Small intestine (tissue), 7 donors: ENCODE data around the gene ADAMTS3. TPM values are rescaled to one million over a fixed set of nuclear protein-coding genes. Genes with fewer than 3 reads are reported as not detected.
A peak's percentile ranks its signal among the peaks of the same experiment; 100 is the strongest.

ENCODE experiments used
- DNase-seq, 2 donors: peaks; one replicate each; pipeline versions ENCODE4 v3.0.0 to v3.0.0-alpha.2; 2013
- FAIRE-seq: peaks from 2 replicates; lab custom pipeline; 2012; peaks lifted over from hg19 to GRCh38; lab: Jason Lieb, UNC
- H3K27ac ChIP-seq, 3 donors: one replicate each; pipeline ENCODE4 v1.5.1; 2013; ENCODE audit warnings: low read length in 2 of 3, mild to moderate bottlenecking in 2 of 3, control low read depth in 1 of 3, inconsistent platforms in 1 of 3, low read depth in 1 of 3, moderate library complexity in 1 of 3
- H3K27me3 ChIP-seq, 3 donors: one replicate each; pipeline ENCODE4 v1.6.1; 2013; ENCODE audit warnings: low read length in 3 of 3, inconsistent platforms in 1 of 3; ENCODE audit not compliant: control insufficient read depth in 3 of 3, insufficient read depth in 3 of 3
- H3K36me3 ChIP-seq, 3 donors: one replicate each; pipeline ENCODE4 v1.6.1; 2013; ENCODE audit warnings: low read length in 3 of 3, inconsistent platforms in 1 of 3, low read depth in 1 of 3, mild to moderate bottlenecking in 1 of 3, moderate library complexity in 1 of 3; ENCODE audit not compliant: control insufficient read depth in 3 of 3, insufficient read depth in 2 of 3
- H3K4me1 ChIP-seq, 3 donors: one replicate each; pipeline ENCODE4 v1.6.1; 2013; ENCODE audit warnings: low read length in 2 of 3, inconsistent platforms in 1 of 3, low read depth in 1 of 3, mild to moderate bottlenecking in 1 of 3, moderate library complexity in 1 of 3; ENCODE audit not compliant: control insufficient read depth in 3 of 3, insufficient read depth in 2 of 3
- H3K4me3 ChIP-seq, 3 donors: one replicate each; pipeline ENCODE4 v1.5.1; 2013; ENCODE audit warnings: low read length in 3 of 3, control low read depth in 1 of 3, inconsistent platforms in 1 of 3, low read depth in 1 of 3, mild to moderate bottlenecking in 1 of 3, moderate library complexity in 1 of 3
- H3K9me3 ChIP-seq, 2 donors: one replicate each; pipeline ENCODE4 v1.6.1; 2013; ENCODE audit warnings: low read depth in 1 of 2, low read length in 1 of 2; ENCODE audit not compliant: control insufficient read depth in 2 of 2, insufficient read depth in 1 of 2
- WGBS, 3 donors: extraction: QIAGEN DNeasy Blood & Tissue Kit; methylation state at CpG; one replicate each; pipeline ENCODE4 v1.1.7; 2013; 5-methylcytosine and 5-hydroxymethylcytosine counted together
- polyA plus RNA-seq, 4 donors: library from polyadenylated mRNA; stranded (reverse) in 3 of 4; unstranded in 1 of 4; fragments of 200-250 nt in 3 of 4; fragments of 120-200 nt in 1 of 4; gene quantifications; one replicate each; pipeline versions ENCODE4 v1.2.1 to v1.2.3, GENCODE V29; 2013
- donor health status: healthy with polysubstance abuse.
- donor health status: control.
- donor health status: control.
- donor health status: Bipolar disorder and iron deficiency.
- donor health status: healthy.

Gene ADAMTS3
- polyA plus RNA-seq, 4 donors: 0.16 to 0.72 TPM; not detected in 2

DNA sequence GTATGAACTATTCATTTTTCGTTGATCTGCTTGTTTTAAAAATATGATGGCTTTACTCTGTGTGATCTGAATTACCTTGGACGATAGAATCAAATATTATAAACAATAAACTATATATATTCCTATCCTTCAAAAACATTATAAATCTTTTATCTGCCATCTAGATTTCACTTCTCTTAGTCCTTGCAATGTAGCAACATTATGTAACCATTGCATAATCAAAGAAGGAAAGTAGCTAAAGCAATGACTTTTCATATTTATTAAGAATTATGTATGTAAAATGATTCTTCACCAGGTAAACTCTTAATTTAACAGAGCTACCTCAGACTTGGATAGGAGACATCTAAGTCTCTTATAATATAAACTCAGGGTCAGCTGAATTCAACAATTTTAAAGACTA is 210.5 kb downstream of the ADAMTS3 start:
- Histone ChIP-seq H3K9me3 (no peaks in the 10 kb centered on the region), H3K4me1 (no peaks in the 10 kb centered on the region), H3K27me3 (no peaks in the 10 kb centered on the region), H3K36me3 (no peaks in the 10 kb centered on the region), H3K27ac (no peak overlapping the region), H3K4me3 (no peak overlapping the region)
- DNase-seq: no peak
- no peak for FAIRE-seq
- WGBS, 3 donors: 57 to 73% (median 68%) methylated on average over 2 of the region's 2 CpGs

DNA sequence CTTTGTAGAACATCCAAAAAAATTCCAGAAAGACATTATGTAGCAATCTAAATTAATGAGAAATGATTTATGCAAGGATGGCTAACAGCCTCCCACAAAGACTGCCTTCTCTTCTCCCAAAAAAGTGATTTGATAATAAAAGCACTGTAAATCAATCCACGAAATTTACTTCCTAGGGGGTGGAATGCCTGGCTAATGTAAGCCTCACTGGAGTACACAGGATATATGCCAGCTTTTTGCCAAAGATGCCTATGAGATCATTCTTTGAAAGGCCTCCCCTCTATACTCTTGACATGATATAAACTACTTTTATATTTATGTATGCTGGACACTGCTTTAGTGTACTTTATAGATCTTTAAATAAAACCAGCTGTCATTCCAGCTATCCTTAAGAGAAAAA is 211.1 kb downstream of the ADAMTS3 start:
- Histone ChIP-seq H3K36me3 (no peaks in the 10 kb centered on the region), H3K4me1 (no peaks in the 10 kb centered on the region), H3K4me3 (no peak overlapping the region), H3K27ac (no peak overlapping the region), H3K9me3 (no peaks in the 10 kb centered on the region), H3K27me3 (no peaks in the 10 kb centered on the region)
- no peak for DNase-seq
- no peak for FAIRE-seq
- WGBS, 3 donors: 19 to 40% (median 25%) methylated on average over 1 of the region's 1 CpG

DNA sequence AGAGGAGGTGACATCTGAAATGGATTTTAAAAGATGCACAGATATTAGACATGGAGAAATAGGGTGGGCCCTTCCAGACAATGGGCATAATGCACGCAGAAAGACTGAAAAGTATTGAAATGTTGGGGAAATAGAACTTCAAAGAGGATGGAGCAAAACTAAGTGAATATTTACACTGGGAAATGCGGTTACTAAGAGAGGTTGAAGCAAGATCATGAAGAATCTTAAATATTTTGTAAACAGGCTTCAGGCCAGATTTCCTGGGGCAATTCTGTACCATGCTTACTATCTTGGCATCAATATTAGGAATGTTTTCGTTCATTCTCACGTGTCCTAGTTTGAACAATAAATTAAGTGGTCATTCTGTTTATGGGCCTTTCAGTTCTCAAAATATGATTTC is 216.3 kb downstream of the ADAMTS3 start:
- FAIRE-seq: no peak
- no peaks in the 10 kb centered on the region for H3K4me1 ChIP-seq
- no peaks in the 10 kb centered on the region for H3K9me3 ChIP-seq
- H3K27ac ChIP-seq: no peak overlapping the region
- no peak overlapping the region for H3K4me3 ChIP-seq
- no peaks in the 10 kb centered on the region for H3K27me3 ChIP-seq
- no peak for DNase-seq
- H3K36me3 ChIP-seq: no peaks in the 10 kb centered on the region
- whole genome bisulfite sequencing, 3 donors: 68 to 71% (median 68%) methylated on average over 4 of the region's 4 CpGs

DNA sequence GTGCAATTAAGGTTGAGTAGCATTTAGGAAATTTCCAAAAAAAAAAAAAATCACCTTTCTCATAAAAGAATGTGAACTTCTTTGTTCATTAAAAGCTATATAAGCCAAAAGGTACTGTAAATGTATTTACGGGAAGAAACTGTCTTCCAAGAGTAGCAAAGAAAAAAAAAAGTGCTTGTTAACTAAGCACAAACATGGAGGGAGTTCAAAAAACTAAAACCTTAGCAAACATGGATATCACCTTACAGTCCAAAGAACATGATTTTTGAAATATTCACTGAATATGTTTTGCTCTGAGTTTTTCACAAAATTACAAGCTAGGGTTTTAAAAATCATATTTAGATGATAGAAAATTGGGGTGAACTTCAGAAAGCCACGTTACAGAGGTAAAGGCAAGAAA is 217.5 kb downstream of the ADAMTS3 start:
- 43 to 69% (median 54%) methylated on average over 2 of the region's 2 CpGs for WGBS, 3 donors
- Histone ChIP-seq H3K9me3 (no peaks in the 10 kb centered on the region), H3K27me3 (no peaks in the 10 kb centered on the region), H3K4me1 (no peaks in the 10 kb centered on the region), H3K27ac (no peak overlapping the region), H3K36me3 (no peaks in the 10 kb centered on the region), H3K4me3 (no peak overlapping the region)
- FAIRE-seq: no peak
- DNase-seq: no peak

DNA sequence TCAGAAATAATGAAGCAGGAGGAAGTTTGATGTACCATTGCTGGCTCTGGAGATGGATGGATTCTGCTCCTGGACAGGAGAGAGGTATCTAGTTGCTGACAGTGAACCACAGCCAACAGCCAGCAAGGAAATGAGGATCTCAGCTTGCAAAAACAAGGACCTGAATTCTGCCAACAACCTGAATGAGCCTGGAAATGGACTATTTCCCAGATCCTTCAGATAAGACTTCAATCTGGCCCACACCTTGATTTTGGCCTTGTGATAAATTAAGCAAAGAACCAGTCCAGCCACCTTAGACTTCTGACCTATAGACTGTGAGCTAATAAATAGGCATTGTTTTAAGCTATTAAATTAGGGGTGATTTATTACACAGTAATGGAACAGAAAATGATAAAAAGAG is 220.3 kb downstream of the ADAMTS3 start:
- DNase-seq (peak in 1 of 2 donors; percentile 7), FAIRE-seq (no peak)
- H3K9me3 ChIP-seq: no peaks in the 10 kb centered on the region
- no peak overlapping the region for H3K27ac ChIP-seq
- no peaks in the 10 kb centered on the region for H3K36me3 ChIP-seq
- H3K27me3 ChIP-seq: no peaks in the 10 kb centered on the region
- H3K4me1 ChIP-seq: no peaks in the 10 kb centered on the region
- no peak overlapping the region for H3K4me3 ChIP-seq

DNA sequence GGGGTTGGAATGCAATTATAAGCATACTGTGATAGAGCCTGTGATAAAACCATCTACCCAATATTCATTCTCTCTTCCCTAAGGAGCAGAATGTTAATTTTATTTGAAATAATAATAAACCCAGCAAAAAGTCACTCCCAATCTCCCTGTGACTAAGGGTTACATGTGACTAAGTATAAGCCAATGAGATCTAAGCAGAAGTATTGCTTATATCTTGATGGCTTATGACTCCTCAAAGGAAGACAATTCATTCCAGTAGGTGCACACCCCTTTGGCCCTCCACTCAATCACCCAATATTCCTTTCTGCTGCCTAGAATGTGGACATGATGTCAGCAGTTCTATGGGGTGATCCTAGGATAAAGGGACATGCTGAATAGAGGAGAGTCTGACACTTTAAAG is 224.6 kb downstream of the ADAMTS3 start:
- no peak overlapping the region for H3K4me3 ChIP-seq
- no peaks in the 10 kb centered on the region for H3K36me3 ChIP-seq
- no peaks in the 10 kb centered on the region for H3K4me1 ChIP-seq
- no peak for FAIRE-seq
- H3K27ac ChIP-seq: no peak overlapping the region
- no peak for DNase-seq
- H3K9me3 ChIP-seq: no peaks in the 10 kb centered on the region
- H3K27me3 ChIP-seq: no peaks in the 10 kb centered on the region

DNA sequence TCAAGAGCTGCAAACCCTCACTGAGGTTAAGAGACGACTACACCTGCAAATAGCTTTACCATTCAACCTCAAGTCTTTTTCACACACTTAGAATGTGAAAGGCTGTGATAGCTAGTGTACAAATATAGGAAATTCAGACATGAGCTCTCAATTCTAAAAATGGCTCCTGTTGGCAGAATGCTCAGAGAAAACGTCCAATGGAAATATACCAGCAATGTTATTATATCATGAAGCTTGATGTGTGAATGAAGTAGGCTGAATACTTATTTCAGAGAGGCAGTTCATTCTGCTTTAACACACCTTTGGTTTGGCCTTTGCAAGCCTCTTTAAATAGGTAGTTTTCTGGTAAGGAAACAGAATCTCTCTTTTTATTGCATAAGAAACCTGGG is 227.6 kb downstream of the ADAMTS3 start:
- H3K9me3 ChIP-seq: no peaks in the 10 kb centered on the region
- no peaks in the 10 kb centered on the region for H3K4me1 ChIP-seq
- H3K27me3 ChIP-seq: no peaks in the 10 kb centered on the region
- no peak for DNase-seq
- H3K27ac ChIP-seq: no peak overlapping the region
- H3K4me3 ChIP-seq: no peak overlapping the region
- WGBS, 3 donors: 60 to 71% (median 60%) methylated on average over 2 of the region's 2 CpGs
- no peak for FAIRE-seq
- H3K36me3 ChIP-seq: no peaks in the 10 kb centered on the region

DNA sequence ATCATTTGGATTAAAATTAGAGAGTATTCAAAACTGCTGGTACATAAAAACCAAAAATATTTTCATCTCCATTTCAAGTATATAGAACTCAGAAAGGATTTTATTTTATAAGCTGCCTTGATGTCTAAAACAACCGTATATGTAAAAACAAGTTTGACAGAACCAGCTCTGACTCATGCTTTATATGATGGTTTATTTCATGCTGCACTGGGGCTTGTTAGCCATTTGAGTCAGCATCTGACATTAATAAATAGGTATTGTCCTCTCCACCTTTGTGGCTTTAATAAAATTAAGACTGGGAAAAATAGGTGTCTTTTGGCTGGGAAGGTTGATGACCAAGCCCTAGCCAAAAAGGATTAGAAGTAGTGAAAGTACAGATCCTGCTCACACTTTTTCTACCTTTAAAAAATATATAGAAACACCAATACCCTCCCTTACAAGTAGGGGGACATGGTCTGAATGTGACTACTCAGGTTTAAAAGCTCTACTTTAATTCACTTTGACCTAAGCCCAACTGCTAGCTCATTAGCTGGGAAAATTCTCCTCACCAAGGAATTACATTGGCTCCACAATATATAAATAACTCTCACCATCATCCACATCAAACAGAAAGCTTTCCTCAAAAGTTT is 228.1 kb downstream of the ADAMTS3 start:
- DNase-seq (no peak), FAIRE-seq (no peak)
- H3K27ac ChIP-seq: no peak overlapping the region
- H3K36me3 ChIP-seq: no peaks in the 10 kb centered on the region
- no peaks in the 10 kb centered on the region for H3K9me3 ChIP-seq
- H3K4me1 ChIP-seq: no peaks in the 10 kb centered on the region
- no peaks in the 10 kb centered on the region for H3K27me3 ChIP-seq
- no peak overlapping the region for H3K4me3 ChIP-seq
- WGBS, 3 donors: 45 to 73% (median 56%) methylated on average over 1 of the region's 1 CpG

DNA sequence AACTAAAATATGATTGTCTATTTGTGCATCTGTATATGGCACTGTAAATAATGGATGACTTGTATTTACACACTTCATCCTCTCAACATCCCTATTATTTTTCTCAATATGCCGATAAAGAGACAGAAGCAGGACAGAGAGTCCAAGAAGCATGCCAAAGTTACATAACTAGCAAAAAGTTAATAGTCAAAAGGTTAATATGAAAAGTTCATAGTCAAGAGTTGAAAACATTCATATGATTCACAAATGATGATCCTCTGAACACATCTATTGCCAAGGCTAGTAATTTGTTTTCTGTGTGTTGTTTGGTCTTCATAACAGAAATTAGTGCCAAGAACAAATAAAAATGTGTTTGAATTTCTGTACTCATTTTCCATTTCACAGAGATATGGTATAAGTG is 231.0 kb downstream of the ADAMTS3 start:
- FAIRE-seq: no peak
- WGBS, 3 donors: 70 to 91% (median 90%) methylated on average over 1 of the region's 1 CpG
- no peaks in the 10 kb centered on the region for H3K36me3 ChIP-seq
- no peak overlapping the region for H3K27ac ChIP-seq
- no peaks in the 10 kb centered on the region for H3K27me3 ChIP-seq
- no peak for DNase-seq
- H3K4me1 ChIP-seq: no peaks in the 10 kb centered on the region
- H3K4me3 ChIP-seq: no peak overlapping the region
- no peaks in the 10 kb centered on the region for H3K9me3 ChIP-seq
